HG03039 (cell line): ENCODE measurements around the gene KCNJ6.
"Not testable (repeated sequence)": the region's sequence is repeated elsewhere in the genome, so short reads cannot be mapped to it uniquely, and the experiment has no call there.

Source experiments
- ATAC-seq: cut with Tn5 transposase; IDR thresholded peaks from one replicate; pipeline ENCODE4 v1.9.1; 2021; ENCODE audit warnings: mild to moderate bottlenecking, moderate library complexity; ENCODE audit not compliant: unreplicated experiment

The KCNJ6 gene

GRCh38 chr21:37655611-37656300 lies 260.5 kb downstream of the KCNJ6 start:
- no peak for ATAC-seq

GRCh38 chr21:37654596-37654995 lies 261.7 kb downstream of the KCNJ6 start:
- no peak for ATAC-seq

GRCh38 chr21:37653201-37653600 lies 263.1 kb downstream of the KCNJ6 start:
- ATAC-seq, result no peak

GRCh38 chr21:37647781-37648180 lies 268.5 kb downstream of the KCNJ6 start:
- no peak for ATAC-seq

- not testable (repeated sequence) for ATAC-seq
Observed at GRCh38 chr21:37646761-37647160, 269.5 kb downstream of the KCNJ6 start.

- ATAC-seq, result no peak
Observed at GRCh38 chr21:37645848-37646247, 270.4 kb downstream of the KCNJ6 start.

GRCh38 chr21:37644636-37645035 lies 271.6 kb downstream of the KCNJ6 start:
- ATAC-seq, result no peak

GRCh38 chr21:37643862-37644261 lies 272.4 kb downstream of the KCNJ6 start:
- not testable (repeated sequence) for ATAC-seq

- ATAC-seq, result no peak
Observed at GRCh38 chr21:37642493-37642892, 273.8 kb downstream of the KCNJ6 start.

- ATAC-seq, result no peak
Observed at GRCh38 chr21:37639756-37640155, 276.5 kb downstream of the KCNJ6 start.

- no peak for ATAC-seq
Observed at GRCh38 chr21:37636152-37636860, 280.0 kb downstream of the KCNJ6 start.

- peak; percentile 87 for ATAC-seq
Observed at GRCh38 chr21:37631319-37632117, 284.7 kb downstream of the KCNJ6 start.

- ATAC-seq, result no peak
Observed at GRCh38 chr21:37630872-37631271, 285.4 kb downstream of the KCNJ6 start.

- ATAC-seq, result no peak
Observed at GRCh38 chr21:37628362-37628761, 287.9 kb downstream of the KCNJ6 start.

- ATAC-seq, result no peak
Observed at GRCh38 chr21:37627561-37627960, 288.7 kb downstream of the KCNJ6 start.

GRCh38 chr21:37627074-37627473 lies 289.2 kb downstream of the KCNJ6 start:
- no peak for ATAC-seq

GRCh38 chr21:37626320-37626719 lies 289.9 kb downstream of the KCNJ6 start:
- no peak for ATAC-seq

- ATAC-seq, result no peak
Observed at GRCh38 chr21:37623689-37624088, 292.6 kb downstream of the KCNJ6 start.

GRCh38 chr21:37623183-37623582 lies 293.1 kb downstream of the KCNJ6 start:
- no peak for ATAC-seq

GRCh38 chr21:37622755-37623154 lies 293.5 kb downstream of the KCNJ6 start:
- no peak for ATAC-seq

- ATAC-seq, result no peak
Observed at GRCh38 chr21:37620401-37620800, 295.9 kb downstream of the KCNJ6 start.
